KMS-11 (cell line): ENCODE data around the gene SERPINA3.
"Not testable (repeated sequence)": the region's sequence is repeated elsewhere in the genome, so short reads cannot be mapped to it uniquely, and the experiment has no call there.

ENCODE experiments used
- H2AFZ ChIP-seq: fragments of 200-600 bp; sonication (generic); 2 replicates; pipeline ENCODE4 v1.6.1; 2016; ENCODE audit warnings: antibody characterized with exemption, mixed run types, low read depth
- H3K27ac ChIP-seq: fragments of 200-600 bp; sonication (generic); 2 replicates; pipeline ENCODE4 v1.6.1; 2016; ENCODE audit warnings: mild to moderate bottlenecking, mixed run types
- H3K27me3 ChIP-seq: fragments of 200-600 bp; sonication (generic); 2 replicates; pipeline ENCODE4 v1.6.1; 2017; ENCODE audit warnings: mild to moderate bottlenecking, low read depth, mixed run types, moderate library complexity; ENCODE audit not compliant: insufficient read depth
- H3K36me3 ChIP-seq: fragments of 200-600 bp; sonication (generic); 2 replicates; pipeline ENCODE4 v1.6.1; 2017; ENCODE audit warnings: mild to moderate bottlenecking, mixed run types; ENCODE audit not compliant: insufficient read depth
- H3K4me1 ChIP-seq: fragments of 200-600 bp; sonication (generic); 2 replicates; pipeline ENCODE4 v1.6.1; 2016; ENCODE audit warnings: mild to moderate bottlenecking, low read depth, mixed run types; ENCODE audit not compliant: poor library complexity, severe bottlenecking
- H3K4me2 ChIP-seq: fragments of 200-600 bp; sonication (generic); 2 replicates; pipeline ENCODE4 v1.7.0; 2016; ENCODE audit warnings: mild to moderate bottlenecking, mixed run types
- H3K4me3 ChIP-seq: fragments of 200-600 bp; sonication (generic); IDR thresholded peaks from 2 replicates; pipeline ENCODE4 v1.6.1; 2017; ENCODE audit warnings: low read depth, low read length, mixed read lengths; ENCODE audit not compliant: insufficient read depth
- H3K79me2 ChIP-seq: fragments of 200-600 bp; sonication (generic); 2 replicates; pipeline ENCODE4 v1.6.1; 2016; ENCODE audit warnings: low read depth, mixed run types; ENCODE audit not compliant: insufficient read depth
- H3K9ac ChIP-seq: fragments of 200-600 bp; sonication (generic); 2 replicates; pipeline ENCODE4 v1.6.1; 2016; ENCODE audit warnings: mild to moderate bottlenecking, mixed run types
- H4K20me1 ChIP-seq: fragments of 200-600 bp; sonication (generic); 2 replicates; pipeline ENCODE4 v1.6.1; 2016; ENCODE audit warnings: mild to moderate bottlenecking, mixed run types; ENCODE audit not compliant: insufficient read depth
- CTCF ChIP-seq: fragments of 200-600 bp; sonication (generic); conservative IDR thresholded peaks from 2 replicates; pipeline ENCODE4 v1.6.1; 2017; ENCODE audit warnings: low read depth, mild to moderate bottlenecking, antibody characterized with exemption, low read length, moderate library complexity, mixed read lengths

SERPINA3 gene

DNA sequence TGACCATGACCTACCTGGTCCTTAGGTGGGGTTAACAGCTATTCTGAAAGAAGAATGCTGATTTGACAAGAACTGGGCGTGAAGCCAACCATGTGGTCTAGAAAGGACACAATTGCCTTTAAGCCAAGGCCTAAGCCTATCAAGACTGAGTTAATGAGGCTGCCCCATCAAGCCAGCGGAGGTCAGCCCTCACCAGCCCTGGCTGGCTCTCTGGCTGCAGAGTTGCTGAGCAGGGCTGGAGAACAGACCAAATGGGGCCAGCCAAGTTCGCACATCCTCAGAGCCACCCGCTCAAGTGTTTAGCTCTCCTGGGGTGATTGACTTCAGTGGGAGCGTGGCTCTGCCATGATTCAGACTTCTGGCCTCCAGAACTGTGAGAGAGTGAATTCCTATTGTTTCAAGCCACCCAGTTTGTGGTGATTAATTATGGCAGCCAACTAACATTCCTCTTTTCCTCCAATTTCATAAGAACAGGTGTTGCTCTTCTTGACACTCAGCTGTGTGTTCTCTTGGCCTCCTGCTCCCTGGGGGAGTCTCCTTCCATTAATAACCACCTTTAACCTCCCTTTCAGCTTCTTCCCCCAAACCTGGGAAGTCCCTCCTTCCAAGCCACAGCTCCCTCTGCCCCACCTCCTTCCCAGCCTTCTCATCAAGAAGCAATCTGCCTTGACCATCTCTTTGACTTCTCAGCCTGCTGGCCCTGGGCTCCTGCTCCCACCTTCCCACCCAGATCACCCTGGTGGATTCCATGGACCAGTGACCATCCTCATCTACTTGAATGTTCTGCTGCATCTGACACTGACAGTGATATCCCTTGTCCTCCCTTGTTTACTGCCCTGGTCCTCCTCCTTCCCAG, 36.2 kb upstream of the SERPINA3 start:
- Histone ChIP-seq H3K27me3 (no peaks in the 10 kb centered on the region), H3K79me2 (no peaks in the 10 kb centered on the region), H4K20me1 (no peaks in the 10 kb centered on the region), H3K4me2 (no peak overlapping the region), H3K4me3 (no peak overlapping the region), H3K27ac (no peak overlapping the region), H3K4me1 (no peaks in the 10 kb centered on the region), H3K9ac (no peak overlapping the region), H3K36me3 (no peaks in the 10 kb centered on the region), H2AFZ (no peak overlapping the region)
- TF ChIP-seq CTCF = no peak

GRCh38 chr14:94577472-94577871, 34.7 kb upstream of the SERPINA3 start:
- not testable (repeated sequence) for H3K27me3 ChIP-seq, H3K4me1 ChIP-seq, H3K36me3 ChIP-seq, H3K4me3 ChIP-seq, H3K27ac ChIP-seq, H3K4me2 ChIP-seq, H4K20me1 ChIP-seq, H3K79me2 ChIP-seq, H3K9ac ChIP-seq, H2AFZ ChIP-seq

DNA sequence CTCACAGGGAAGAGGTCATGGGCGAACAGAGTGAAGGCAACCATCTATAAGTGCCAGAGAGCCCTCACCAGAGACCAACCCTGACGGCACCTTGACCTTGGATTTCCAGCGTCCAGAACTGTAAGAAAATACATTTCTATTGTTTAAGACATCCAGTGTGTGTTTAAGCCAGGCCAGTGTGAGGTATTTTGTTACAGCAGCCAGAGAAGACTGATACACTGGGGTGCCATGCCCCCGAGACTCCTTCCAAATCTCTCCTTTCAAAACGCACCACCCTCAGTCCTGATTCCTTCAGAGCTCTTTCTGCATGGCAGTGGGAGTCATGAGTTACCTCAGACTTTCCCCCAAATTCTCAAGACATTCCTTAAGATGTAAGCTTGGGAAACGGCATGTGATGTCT, 33.5 kb upstream of the SERPINA3 start:
- Histone ChIP-seq H3K4me2 (no peak overlapping the region), H4K20me1 (no peaks in the 10 kb centered on the region), H3K9ac (no peak overlapping the region), H3K4me1 (no peaks in the 10 kb centered on the region), H3K4me3 (no peak overlapping the region), H3K27me3 (no peaks in the 10 kb centered on the region), H2AFZ (no peak overlapping the region), H3K79me2 (no peaks in the 10 kb centered on the region), H3K27ac (no peak overlapping the region), H3K36me3 (no peaks in the 10 kb centered on the region)
- TF ChIP-seq CTCF = no peak

DNA sequence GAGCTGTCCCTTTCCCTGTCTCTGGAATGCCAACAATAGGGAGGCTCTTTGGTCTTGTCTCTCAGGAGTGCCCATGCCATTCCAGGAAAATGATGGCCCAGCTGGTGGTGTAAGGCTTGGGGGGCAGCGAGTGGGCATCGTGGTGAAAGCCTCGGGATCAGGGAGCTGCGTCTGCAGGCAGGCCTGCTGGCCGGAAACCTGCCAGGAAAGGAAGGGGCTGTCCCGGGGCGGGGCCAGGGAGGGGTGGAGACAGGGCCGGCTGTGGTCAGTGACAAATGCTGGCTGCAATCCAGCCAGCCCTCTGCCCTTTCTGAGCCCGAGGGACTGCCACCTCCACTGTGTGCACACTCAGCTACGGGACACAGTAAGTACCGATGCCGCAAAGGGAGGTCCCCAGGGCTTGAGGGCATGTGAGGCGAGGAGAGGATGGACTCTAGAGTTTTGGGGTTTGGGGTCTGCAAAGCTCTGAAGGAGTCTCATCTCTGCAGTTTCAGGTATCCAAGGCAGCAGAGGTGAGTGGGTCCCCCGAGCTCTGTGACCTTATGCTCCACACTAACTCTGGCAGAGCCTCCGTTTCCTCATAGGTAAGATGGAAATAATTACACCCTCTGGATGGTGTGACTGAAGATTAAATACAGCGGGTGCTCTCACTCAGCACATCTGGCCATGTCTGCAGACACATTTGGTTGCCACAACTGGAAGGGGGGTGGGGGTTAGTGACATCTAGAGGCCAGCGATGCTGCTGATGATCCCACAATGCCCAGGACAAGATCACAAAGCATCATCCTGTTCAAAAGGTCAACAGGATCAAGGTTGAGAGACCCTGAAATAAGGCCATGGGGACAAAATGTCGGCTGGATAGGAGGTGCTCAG, 30.8 kb upstream of the SERPINA3 start, which contains the start of gene SERPINA5:
Gene SERPINA5 (plus strand): TSS at position 300 of the 873 bp plus-strand sequence. CDS start 5,937 bp downstream, outside the sequence.
- Histone ChIP-seq H3K27me3 (no peaks in the 10 kb centered on the region), H3K4me2 (no peak within 1 kb of the TSS), H3K9ac (no peak within 1 kb of the TSS), H3K36me3 (no peaks in the 10 kb centered on the region), H3K79me2 (no peaks in the 10 kb centered on the region), H3K4me1 (no peaks in the 10 kb centered on the region), H3K27ac (no peak within 1 kb of the TSS), H2AFZ (no peak within 1 kb of the TSS), H3K4me3 (no peak within 1 kb of the TSS), H4K20me1 (no peaks in the 10 kb centered on the region)
- no peak for TF ChIP-seq CTCF
